Panc1 (cell line): Measurements from ENCODE around the gene DDIAS. TPM values are rescaled to one million over a fixed set of nuclear protein-coding genes. Genes with fewer than 3 reads are reported as not detected.

ENCODE experiments used
- ATAC-seq: fragments of 200-7000 bp; cut with Tn5 transposase; 2 replicates; pipeline ENCODE4 v1.9.1; 2020; ENCODE audit warnings: mild to moderate bottlenecking, moderate library complexity
- Bru-seq: library from RNA; stranded (reverse); fragments of 400-500 nt; gene quantifications from one replicate; lab custom pipeline; 2021; lab: Mats Ljungman, UMichigan
- BruChase-seq, 2 experiments: library from RNA; stranded (reverse); fragments of 400-500 nt; gene quantifications; one replicate each; lab custom pipeline; 2021; lab: Mats Ljungman, UMichigan
- BruUV-seq: library from RNA; stranded (reverse); fragments of 400-500 nt; replicated peaks from 2 replicates; lab custom pipeline; 2021; lab: Mats Ljungman, UMichigan
- CTCF ChIA-PET: fragments of 300-600 bp; sonication (Branson Sonifier 250); formaldehyde crosslinking; loops from one replicate; lab custom pipeline; 2022; ENCODE audit warnings: antibody characterized with exemption; lab: Charles Lee
- POLR2A ChIA-PET: fragments of 300-600 bp; sonication (Branson Sonifier 250); formaldehyde crosslinking; loops from one replicate; lab custom pipeline; 2022; ENCODE audit warnings: antibody characterized with exemption; lab: Charles Lee
- DNase-seq: peaks from one replicate; pipeline ENCODE4 v3.0.0-alpha.2; 2010; ENCODE audit warnings: low read depth, low spot score
- H3K27ac ChIP-seq: 2 replicates; pipeline ENCODE4 v1.5.1; 2011; ENCODE audit warnings: mild to moderate bottlenecking, low read length, inconsistent platforms
- H3K27me3 ChIP-seq: fragments of 200-500 bp; sonication (Bioruptor generic); 2 replicates; pipeline ENCODE4 v1.6.0; 2014; ENCODE audit warnings: low read length, inconsistent platforms; ENCODE audit not compliant: control insufficient read depth, insufficient read depth
- H3K36me3 ChIP-seq: fragments of 200-500 bp; sonication (Bioruptor generic); 2 replicates; pipeline ENCODE4 v1.5.1; 2014; ENCODE audit warnings: inconsistent platforms, mild to moderate bottlenecking, low read length, moderate library complexity; ENCODE audit not compliant: control insufficient read depth, insufficient read depth
- H3K4me1 ChIP-seq: 2 replicates; pipeline ENCODE4 v1.5.1; 2011; ENCODE audit warnings: inconsistent platforms, mild to moderate bottlenecking, low read length, moderate library complexity; ENCODE audit not compliant: control insufficient read depth, insufficient read depth
- H3K4me3 ChIP-seq, 2 experiments: 2 replicates each; pipeline ENCODE4 v1.5.1; 2011 to 2012; ENCODE audit warnings: low read depth in 2 of 2, low read length in 2 of 2, mild to moderate bottlenecking in 2 of 2, inconsistent platforms in 1 of 2, moderate library complexity in 1 of 2
- H3K9me3 ChIP-seq: fragments of 200-500 bp; sonication (Bioruptor generic); 2 replicates; pipeline ENCODE4 v1.5.1; 2014; ENCODE audit warnings: low read depth, mild to moderate bottlenecking, inconsistent platforms, low read length, moderate library complexity; ENCODE audit not compliant: control insufficient read depth, insufficient read depth
- POLR2AphosphoS5 ChIP-seq: IDR thresholded peaks from 2 replicates; pipeline ENCODE4 v1.6.1; 2012; ENCODE audit warnings: mild to moderate bottlenecking, low read depth, low read length, moderate library complexity
- SIN3A ChIP-seq: IDR thresholded peaks from 2 replicates; pipeline ENCODE4 v1.6.1; 2012; ENCODE audit warnings: low read depth, mild to moderate bottlenecking, low read length, moderate library complexity, borderline replicate concordance; ENCODE audit not compliant: insufficient read depth
- TCF7L2 ChIP-seq: IDR thresholded peaks from 2 replicates; pipeline ENCODE4 v1.6.1; 2011; ENCODE audit warnings: mild to moderate bottlenecking, low read depth, low read length, inconsistent platforms
- in situ Hi-C: cut with HindIII; loops from 2 replicates; pipeline ENCODE4 v1.10.0; 2016; ENCODE audit warnings: low sequenced_read_pairs, low pct_unique_long_range_greater_than_20kb
- intact Hi-C: fragments of 100-400 bp; cut with micrococcal nuclease; formaldehyde crosslinking; loops from one replicate; pipeline ENCODE4 v1.10.0; 2022; ENCODE audit not compliant: unreplicated experiment
- long read RNA-seq: library from polyadenylated mRNA; unstranded; transcript quantifications from one replicate; pipeline ENCODE4 v2.0.0, GENCODE V29; 2021; ENCODE audit not compliant: unreplicated experiment
- polyA plus RNA-seq: library from polyadenylated mRNA; unstranded; fragments of >200 nt; gene quantifications from one replicate; pipeline ENCODE4 v1.2.1, GENCODE V29; 2012; ENCODE audit warnings: missing spikeins; ENCODE audit not compliant: insufficient read length
- total RNA-seq: library from RNA; stranded (reverse); gene quantifications from one replicate; pipeline ENCODE4 v1.2.1, GENCODE V29; 2021; ENCODE audit not compliant: unreplicated experiment
- TF ChIP-seq, protein P1 (sequence below), 2 experiments: IDR thresholded peaks; 2 replicates each; pipeline ENCODE4 v1.6.1; 2011 to 2012; ENCODE audit warnings: low read depth in 2 of 2, control low read depth in 1 of 2, low read length in 1 of 2, mild to moderate bottlenecking in 1 of 2, moderate library complexity in 1 of 2; ENCODE audit not compliant: insufficient read depth in 1 of 2
- TF ChIP-seq, protein P2 (sequence below): fragments of 450-650 bp; IDR thresholded peaks from 2 replicates; pipeline ENCODE4 v1.5.1; 2017; ENCODE audit warnings: mild to moderate bottlenecking

DDIAS gene, protein sequence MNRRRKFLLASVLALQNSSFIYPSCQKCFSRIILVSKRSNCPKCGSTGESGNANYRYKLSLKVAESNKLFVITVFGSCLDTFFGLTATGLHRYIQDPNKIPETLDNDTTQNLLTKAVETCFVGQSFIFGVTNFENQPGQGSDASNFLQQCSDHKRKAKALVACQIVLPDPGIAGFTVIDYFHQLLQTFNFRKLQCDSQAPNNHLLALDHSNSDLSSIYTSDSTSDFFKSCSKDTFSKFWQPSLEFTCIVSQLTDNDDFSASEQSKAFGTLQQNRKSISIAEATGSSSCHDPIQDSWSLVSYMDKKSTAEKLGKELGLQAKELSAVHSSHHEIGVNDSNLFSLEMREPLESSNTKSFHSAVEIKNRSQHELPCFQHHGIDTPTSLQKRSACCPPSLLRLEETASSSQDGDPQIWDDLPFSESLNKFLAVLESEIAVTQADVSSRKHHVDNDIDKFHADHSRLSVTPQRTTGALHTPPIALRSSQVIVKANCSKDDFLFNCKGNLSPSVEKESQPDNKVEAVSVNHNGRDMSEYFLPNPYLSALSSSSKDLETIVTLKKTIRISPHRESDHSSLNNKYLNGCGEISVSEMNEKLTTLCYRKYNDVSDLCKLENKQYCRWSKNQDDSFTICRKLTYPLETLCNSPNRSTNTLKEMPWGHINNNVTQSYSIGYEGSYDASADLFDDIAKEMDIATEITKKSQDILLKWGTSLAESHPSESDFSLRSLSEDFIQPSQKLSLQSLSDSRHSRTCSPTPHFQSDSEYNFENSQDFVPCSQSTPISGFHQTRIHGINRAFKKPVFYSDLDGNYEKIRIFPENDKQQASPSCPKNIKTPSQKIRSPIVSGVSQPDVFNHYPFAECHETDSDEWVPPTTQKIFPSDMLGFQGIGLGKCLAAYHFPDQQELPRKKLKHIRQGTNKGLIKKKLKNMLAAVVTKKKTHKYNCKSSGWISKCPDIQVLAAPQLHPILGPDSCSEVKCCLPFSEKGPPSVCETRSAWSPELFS
- total RNA-seq, result 22.9 TPM
- 5.9 TPM for polyA plus RNA-seq
- Bru-seq, nascent RNA, result percentile 65 among the genes with signal in this experiment
- BruChase-seq, experiment 1, labeled RNA remaining after a 2-hour chase, result percentile 69 among the genes with signal in this experiment
- percentile 69 among the genes with signal in this experiment for BruChase-seq, experiment 2, labeled RNA remaining after a 6-hour chase
- long read RNA-seq, transcript DDIAS-211 (6 exons, 3,533 nt), result major isoform, 52 of 80 reads
- long read RNA-seq, transcript DDIAS-202 (5 exons, 607 nt), result minor isoform, 9 of 80 reads
- long read RNA-seq, partial matches to known transcripts, result 1 of 80 reads
- long read RNA-seq, other reads (novel, unspliced or antisense), result 14 of 80 reads

DNA sequence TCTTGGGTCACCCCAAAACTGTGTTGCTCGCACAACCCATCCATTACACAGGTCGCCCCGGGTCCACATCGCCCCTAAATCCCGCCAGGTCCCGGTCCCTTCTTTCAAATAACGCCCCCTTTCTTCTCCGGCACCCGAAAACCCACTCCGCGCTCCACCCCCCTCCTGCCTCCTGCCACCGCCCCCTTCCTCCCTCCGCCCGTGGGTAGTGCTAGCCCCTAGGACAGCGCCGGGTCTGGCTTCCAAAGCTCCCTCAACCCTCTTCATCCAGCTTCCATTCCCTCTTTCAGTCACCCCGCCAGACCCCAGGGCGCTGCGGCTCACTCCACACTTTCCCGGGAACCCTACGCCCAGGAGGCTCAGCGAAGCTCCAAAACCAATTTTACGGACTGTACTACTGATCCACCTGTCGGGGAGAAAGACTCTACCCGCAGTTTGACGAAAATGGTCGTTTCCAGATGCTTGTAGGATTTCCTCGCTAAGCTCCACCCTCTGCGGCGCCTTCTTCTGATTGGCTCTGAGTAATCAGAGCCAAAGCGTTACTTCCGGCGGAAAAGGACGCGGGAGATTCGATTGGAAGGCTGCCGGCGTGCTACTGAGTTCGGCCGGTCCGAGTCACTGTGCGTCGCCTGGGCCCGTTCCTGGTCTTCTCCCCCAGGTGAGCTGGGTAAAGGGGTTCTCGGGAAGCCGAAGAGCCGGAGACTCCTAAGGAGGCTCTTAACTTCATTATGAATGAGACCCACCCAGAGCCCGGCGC is at the start of gene DDIAS:
Gene DDIAS, plus strand, starts transcription at position 572 of the 757 bp plus-strand sequence. CDS start 13,003 bp downstream, outside the sequence.
- ATAC-seq (peak; percentile 86), DNase-seq (peak; percentile 97)
- no peaks in the 10 kb centered on the region; the same call in 1 of the 2 replicates for H3K36me3 ChIP-seq
- TF ChIP-seq TCF7L2 (peak; percentile 67; the same call in 1 of the 2 replicates), POLR2AphosphoS5 (peak; percentile 92), SIN3A (peak; percentile 99)
- TF ChIP-seq, protein P1, sequence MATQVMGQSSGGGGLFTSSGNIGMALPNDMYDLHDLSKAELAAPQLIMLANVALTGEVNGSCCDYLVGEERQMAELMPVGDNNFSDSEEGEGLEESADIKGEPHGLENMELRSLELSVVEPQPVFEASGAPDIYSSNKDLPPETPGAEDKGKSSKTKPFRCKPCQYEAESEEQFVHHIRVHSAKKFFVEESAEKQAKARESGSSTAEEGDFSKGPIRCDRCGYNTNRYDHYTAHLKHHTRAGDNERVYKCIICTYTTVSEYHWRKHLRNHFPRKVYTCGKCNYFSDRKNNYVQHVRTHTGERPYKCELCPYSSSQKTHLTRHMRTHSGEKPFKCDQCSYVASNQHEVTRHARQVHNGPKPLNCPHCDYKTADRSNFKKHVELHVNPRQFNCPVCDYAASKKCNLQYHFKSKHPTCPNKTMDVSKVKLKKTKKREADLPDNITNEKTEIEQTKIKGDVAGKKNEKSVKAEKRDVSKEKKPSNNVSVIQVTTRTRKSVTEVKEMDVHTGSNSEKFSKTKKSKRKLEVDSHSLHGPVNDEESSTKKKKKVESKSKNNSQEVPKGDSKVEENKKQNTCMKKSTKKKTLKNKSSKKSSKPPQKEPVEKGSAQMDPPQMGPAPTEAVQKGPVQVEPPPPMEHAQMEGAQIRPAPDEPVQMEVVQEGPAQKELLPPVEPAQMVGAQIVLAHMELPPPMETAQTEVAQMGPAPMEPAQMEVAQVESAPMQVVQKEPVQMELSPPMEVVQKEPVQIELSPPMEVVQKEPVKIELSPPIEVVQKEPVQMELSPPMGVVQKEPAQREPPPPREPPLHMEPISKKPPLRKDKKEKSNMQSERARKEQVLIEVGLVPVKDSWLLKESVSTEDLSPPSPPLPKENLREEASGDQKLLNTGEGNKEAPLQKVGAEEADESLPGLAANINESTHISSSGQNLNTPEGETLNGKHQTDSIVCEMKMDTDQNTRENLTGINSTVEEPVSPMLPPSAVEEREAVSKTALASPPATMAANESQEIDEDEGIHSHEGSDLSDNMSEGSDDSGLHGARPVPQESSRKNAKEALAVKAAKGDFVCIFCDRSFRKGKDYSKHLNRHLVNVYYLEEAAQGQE (IDR thresholded peaks at IDR 0.05; ENCODE audit: insufficient read depth in 1 of 2, low read depth in 2 of 2, low read length in 1 of 2), result no peak
- TF ChIP-seq, protein P2, sequence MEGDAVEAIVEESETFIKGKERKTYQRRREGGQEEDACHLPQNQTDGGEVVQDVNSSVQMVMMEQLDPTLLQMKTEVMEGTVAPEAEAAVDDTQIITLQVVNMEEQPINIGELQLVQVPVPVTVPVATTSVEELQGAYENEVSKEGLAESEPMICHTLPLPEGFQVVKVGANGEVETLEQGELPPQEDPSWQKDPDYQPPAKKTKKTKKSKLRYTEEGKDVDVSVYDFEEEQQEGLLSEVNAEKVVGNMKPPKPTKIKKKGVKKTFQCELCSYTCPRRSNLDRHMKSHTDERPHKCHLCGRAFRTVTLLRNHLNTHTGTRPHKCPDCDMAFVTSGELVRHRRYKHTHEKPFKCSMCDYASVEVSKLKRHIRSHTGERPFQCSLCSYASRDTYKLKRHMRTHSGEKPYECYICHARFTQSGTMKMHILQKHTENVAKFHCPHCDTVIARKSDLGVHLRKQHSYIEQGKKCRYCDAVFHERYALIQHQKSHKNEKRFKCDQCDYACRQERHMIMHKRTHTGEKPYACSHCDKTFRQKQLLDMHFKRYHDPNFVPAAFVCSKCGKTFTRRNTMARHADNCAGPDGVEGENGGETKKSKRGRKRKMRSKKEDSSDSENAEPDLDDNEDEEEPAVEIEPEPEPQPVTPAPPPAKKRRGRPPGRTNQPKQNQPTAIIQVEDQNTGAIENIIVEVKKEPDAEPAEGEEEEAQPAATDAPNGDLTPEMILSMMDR, result no peak
- in situ Hi-C loops (no loop called here), intact Hi-C loops (loop anchor here (10.0 kb wide), 2 partner anchors 253 to 383 kb away; partner anchors contain the start of genes CCDC90B and PCF11)
- peak within 1 kb of the TSS; percentile 93 for H3K27ac ChIP-seq
- H3K27me3 ChIP-seq, result no peaks in the 10 kb centered on the region
- peaks cover 20% of the 10 kb centered on the region for H3K4me1 ChIP-seq
- ChIA-PET CTCF (interaction anchor here (0.6 to 2.3 kb wide), 5 partner anchors 26 to 392 kb away, joined by 3 to 10 read pairs (median 3); partner anchors contain the start of gene FAM181B), POLR2A (interaction anchor here (0.6 to 1.3 kb wide), 5 partner anchors 86 to 385 kb away, joined by 3 to 8 read pairs (median 3); partner anchors contain the start of gene CCDC90B)
- peak within 1 kb of the TSS; percentile 75 to 91 for H3K4me3 ChIP-seq
- BruUV-seq, result no TSS peak
- no peaks in the 10 kb centered on the region for H3K9me3 ChIP-seq
